IMR-90 (cell line): ENCODE data around the gene IGFL3. TPM values are rescaled to one million over a fixed set of nuclear protein-coding genes. Genes with fewer than 3 reads are reported as not detected.

Source experiments
- ATAC-seq: fragments of 200-7000 bp; cut with Tn5 transposase; 2 replicates; pipeline ENCODE4 v1.9.1; 2020; ENCODE audit warnings: low read depth, mild to moderate bottlenecking, moderate library complexity
- BruUV-seq: library from RNA; stranded (reverse); fragments of 400-500 nt; replicated peaks from 2 replicates; lab custom pipeline; 2021; lab: Mats Ljungman, UMichigan
- CTCF ChIA-PET: fragments of 300-600 bp; formaldehyde crosslinking; extraction: SDS; loops from one replicate; lab custom pipeline; 2021; ENCODE audit warnings: antibody characterized with exemption; lab: Yijun Ruan, JAX
- POLR2A ChIA-PET: fragments of 300-600 bp; sonication (Branson Sonifier 250); formaldehyde crosslinking; loops from one replicate; lab custom pipeline; 2022; ENCODE audit warnings: antibody characterized with exemption; ENCODE audit not compliant: unreplicated experiment; lab: Charles Lee
- DNase-seq: peaks from one replicate; pipeline ENCODE4 v3.0.0; 2013
- H2AFZ ChIP-seq: replicated peaks from 2 replicates; pipeline ENCODE3; 2013; ENCODE audit warnings: low read length, mild to moderate bottlenecking; ENCODE audit not compliant: poor library complexity
- H2AK5ac ChIP-seq: 2 replicates; pipeline ENCODE4 v1.6.1; 2013; ENCODE audit warnings: low read depth, low read length, inconsistent platforms
- H2AK9ac ChIP-seq: replicated peaks from 2 replicates; pipeline ENCODE3; 2013; ENCODE audit warnings: mild to moderate bottlenecking, low read depth, low read length, moderate library complexity; ENCODE audit not compliant: poor library complexity
- H2BK120ac ChIP-seq: 2 replicates; pipeline ENCODE4 v1.6.1; 2013; ENCODE audit warnings: low read depth, low read length, inconsistent platforms
- H2BK15ac ChIP-seq: 3 replicates; pipeline ENCODE4 v1.6.1; 2013; ENCODE audit warnings: low read depth, low read length, inconsistent platforms
- H2BK20ac ChIP-seq: 2 replicates; pipeline ENCODE4 v1.6.1; 2013; ENCODE audit warnings: low read depth, mild to moderate bottlenecking, inconsistent platforms, low read length, moderate library complexity
- H2BK5ac ChIP-seq: 2 replicates; pipeline ENCODE4 v1.6.1; 2013; ENCODE audit warnings: mild to moderate bottlenecking, low read depth, low read length, inconsistent platforms; ENCODE audit not compliant: poor library complexity, severe bottlenecking
- H3K14ac ChIP-seq: replicated peaks from 2 replicates; pipeline ENCODE4 v1.6.1; 2013; ENCODE audit warnings: low read depth, low read length, inconsistent platforms
- H3K18ac ChIP-seq: 2 replicates; pipeline ENCODE4 v1.6.1; 2013; ENCODE audit warnings: low read depth, low read length, control low read depth
- H3K23ac ChIP-seq: 2 replicates; pipeline ENCODE4 v1.6.1; 2013; ENCODE audit warnings: low read depth, low read length, inconsistent platforms
- H3K27ac ChIP-seq: 2 replicates; pipeline ENCODE4 v1.5.1; 2013; ENCODE audit warnings: mild to moderate bottlenecking, control low read depth, low read length; ENCODE audit not compliant: insufficient read depth
- H3K27me3 ChIP-seq: 2 replicates; pipeline ENCODE4 v1.6.1; 2013; ENCODE audit warnings: low read length; ENCODE audit not compliant: control insufficient read depth, insufficient read depth
- H3K36me3 ChIP-seq: 2 replicates; pipeline ENCODE4 v1.6.1; 2013; ENCODE audit warnings: low read length, mixed read lengths; ENCODE audit not compliant: control insufficient read depth, insufficient read depth
- H3K4ac ChIP-seq: 2 replicates; pipeline ENCODE4 v1.6.1; 2013; ENCODE audit warnings: low read depth, low read length, inconsistent platforms
- H3K4me1 ChIP-seq: 2 replicates; pipeline ENCODE4 v1.6.1; 2013; ENCODE audit warnings: low read length, mixed read lengths; ENCODE audit not compliant: control insufficient read depth, insufficient read depth
- H3K4me2 ChIP-seq: 2 replicates; pipeline ENCODE4 v1.6.1; 2013; ENCODE audit warnings: low read depth, mild to moderate bottlenecking, control low read depth, low read length, moderate library complexity
- H3K4me3 ChIP-seq: 2 replicates; pipeline ENCODE4 v1.5.1; 2013; ENCODE audit warnings: low read depth, mild to moderate bottlenecking, control low read depth, low read length, moderate library complexity; ENCODE audit not compliant: insufficient read depth
- H3K56ac ChIP-seq: 2 replicates; pipeline ENCODE4 v1.6.1; 2013; ENCODE audit warnings: low read length, inconsistent platforms; ENCODE audit not compliant: insufficient read depth; ENCODE audit errors: extremely low read depth
- H3K79me1 ChIP-seq, 2 experiments: 2 replicates each; pipeline ENCODE4 v1.6.1; 2013; ENCODE audit warnings: low read length in 2 of 2, inconsistent platforms in 1 of 2, low read depth in 1 of 2
- H3K9ac ChIP-seq: 2 replicates; pipeline ENCODE4 v1.6.1; 2013; ENCODE audit warnings: low read depth, low read length, control low read depth
- H3K9me1 ChIP-seq: 2 replicates; pipeline ENCODE4 v1.6.1; 2013; ENCODE audit warnings: low read length, inconsistent platforms; ENCODE audit not compliant: insufficient read depth
- H3K9me3 ChIP-seq: 2 replicates; pipeline ENCODE4 v1.6.1; 2013; ENCODE audit warnings: low read length; ENCODE audit not compliant: control insufficient read depth, insufficient read depth
- H4K20me1 ChIP-seq: 2 replicates; pipeline ENCODE4 v1.6.1; 2013; ENCODE audit warnings: low read length, inconsistent platforms; ENCODE audit not compliant: insufficient read depth
- H4K5ac ChIP-seq: 2 replicates; pipeline ENCODE4 v1.6.1; 2013; ENCODE audit warnings: mild to moderate bottlenecking, low read depth, low read length, control low read depth
- H4K8ac ChIP-seq, 2 experiments: 2 replicates each; pipeline ENCODE4 v1.6.1; 2013; ENCODE audit warnings: low read depth in 2 of 2, low read length in 2 of 2, control low read depth in 1 of 2, inconsistent platforms in 1 of 2
- H4K91ac ChIP-seq: 2 replicates; pipeline ENCODE4 v1.6.1; 2013; ENCODE audit warnings: low read depth, low read length, inconsistent platforms; ENCODE audit not compliant: insufficient read depth
- CEBPB ChIP-seq: IDR thresholded peaks from 2 replicates; pipeline ENCODE4 v1.6.1; 2012; ENCODE audit warnings: low read depth, low read length, improper control_type of control experiment
- MAFK ChIP-seq: IDR thresholded peaks from 2 replicates; pipeline ENCODE4 v1.6.1; 2012; ENCODE audit warnings: low read depth, low read length, improper control_type of control experiment
- MXI1 ChIP-seq: IDR thresholded peaks from 2 replicates; pipeline ENCODE4 v1.6.1; 2012; ENCODE audit warnings: low read depth, mild to moderate bottlenecking, low read length, moderate library complexity, borderline replicate concordance
- NFE2L2 ChIP-seq: fragments of 150-350 bp; IDR thresholded peaks from 2 replicates; pipeline ENCODE4 v1.6.1; 2016; ENCODE audit warnings: low read depth, mild to moderate bottlenecking, low read length
- RAD21 ChIP-seq: IDR thresholded peaks from 2 replicates; pipeline ENCODE4 v1.6.1; 2012; ENCODE audit warnings: low read length, improper control_type of control experiment
- RCOR1 ChIP-seq: IDR thresholded peaks from 2 replicates; pipeline ENCODE4 v1.6.1; 2012; ENCODE audit warnings: mild to moderate bottlenecking, low read length, improper control_type of control experiment; ENCODE audit not compliant: insufficient replicate concordance
- SMC3 ChIP-seq: fragments of 150-350 bp; IDR thresholded peaks from 2 replicates; pipeline ENCODE4 v1.6.1; 2016; ENCODE audit warnings: low read depth, mild to moderate bottlenecking, antibody characterized with exemption, low read length, moderate library complexity
- WGBS, 2 experiments: methylation state at CpG; one replicate each; pipeline versions ENCODE4 v1.1.5 to v1.1.7; 2013; ENCODE audit warnings: missing lambda C conversion rate in 2 of 2; ENCODE audit not compliant: insufficient read length in 1 of 2; ENCODE audit errors: extremely low coverage in 2 of 2; 5-methylcytosine and 5-hydroxymethylcytosine counted together
- dilution Hi-C: fragments of 300-500 bp; cut with HindIII; formaldehyde crosslinking; loops from one replicate; pipeline ENCODE4 v1.14.3; 2018; ENCODE audit warnings: low sequenced_read_pairs; ENCODE audit not compliant: unreplicated experiment
- in situ Hi-C: fragments of 300-500 bp; cut with MboI; formaldehyde crosslinking; loops from 3 replicates; pipeline ENCODE4 v1.14.3; 2019; ENCODE audit warnings: low sequenced_read_pairs, inconsistent platforms, mixed read lengths
- intact Hi-C: fragments of 100-400 bp; cut with micrococcal nuclease; formaldehyde crosslinking; loops from 2 replicates; pipeline ENCODE4 v1.10.0; 2022
- polyA plus RNA-seq, 3 experiments: library from polyadenylated mRNA; depleted of rRNA; stranded (reverse); fragments of >200 nt; gene quantifications; 2 replicates each; pipeline ENCODE4 v1.2.3, GENCODE V29; 2012; ENCODE audit warnings: low replicate concordance in 1 of 3
- total RNA-seq: library from RNA; depleted of rRNA; stranded (reverse); fragments of >200 nt; gene quantifications from 2 replicates; pipeline ENCODE4 v1.2.3, GENCODE V29; 2012
- TF ChIP-seq, protein P1 (sequence below): conservative IDR thresholded peaks from 2 replicates; pipeline ENCODE4 v1.5.1; 2012; ENCODE audit warnings: mild to moderate bottlenecking, low read depth, low read length, improper control_type of control experiment

Gene IGFL3
- total and polyA plus RNA-seq, 2 of the 4 experiments (the other 2 are of a cell fraction) = not detected

DNA sequence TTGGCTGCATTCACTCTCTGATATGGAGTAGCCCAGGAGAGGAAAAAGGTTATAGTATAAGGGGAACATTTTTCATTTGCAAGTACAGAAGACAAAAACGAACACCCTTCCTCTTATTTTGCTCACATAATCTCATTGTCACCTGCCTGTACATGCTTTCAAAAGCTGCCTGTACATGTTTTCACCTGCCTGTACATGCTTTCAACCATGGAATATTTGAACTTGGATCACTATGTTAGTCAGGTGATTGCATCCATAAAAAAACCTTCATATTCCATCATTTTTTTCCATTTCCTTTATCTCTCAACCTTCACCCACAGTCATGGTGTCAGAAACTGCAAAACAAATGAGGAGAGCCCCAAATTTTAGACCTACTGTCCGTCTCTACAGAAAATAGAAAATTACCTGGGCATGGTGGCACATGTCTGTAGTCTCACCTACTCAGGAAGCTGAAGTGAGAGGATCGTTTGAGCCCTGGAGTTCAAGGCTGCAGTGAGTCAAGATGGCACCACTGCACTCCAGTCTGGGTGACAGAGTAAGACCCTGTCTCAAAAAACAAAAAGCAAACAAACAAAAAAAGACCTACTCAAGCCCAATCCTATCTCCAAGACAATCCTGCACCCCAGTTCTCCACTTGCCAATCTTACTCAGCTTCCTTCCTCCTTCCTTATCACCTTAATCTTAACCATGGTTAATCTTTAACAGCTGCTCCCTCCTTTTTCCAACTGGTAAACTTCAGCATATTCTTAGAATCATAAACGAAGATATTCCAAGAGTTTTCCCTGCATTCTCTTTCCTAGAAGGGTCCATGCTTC lies 35.1 kb upstream of the IGFL3 start (continued):
- TF ChIP-seq, protein P1, sequence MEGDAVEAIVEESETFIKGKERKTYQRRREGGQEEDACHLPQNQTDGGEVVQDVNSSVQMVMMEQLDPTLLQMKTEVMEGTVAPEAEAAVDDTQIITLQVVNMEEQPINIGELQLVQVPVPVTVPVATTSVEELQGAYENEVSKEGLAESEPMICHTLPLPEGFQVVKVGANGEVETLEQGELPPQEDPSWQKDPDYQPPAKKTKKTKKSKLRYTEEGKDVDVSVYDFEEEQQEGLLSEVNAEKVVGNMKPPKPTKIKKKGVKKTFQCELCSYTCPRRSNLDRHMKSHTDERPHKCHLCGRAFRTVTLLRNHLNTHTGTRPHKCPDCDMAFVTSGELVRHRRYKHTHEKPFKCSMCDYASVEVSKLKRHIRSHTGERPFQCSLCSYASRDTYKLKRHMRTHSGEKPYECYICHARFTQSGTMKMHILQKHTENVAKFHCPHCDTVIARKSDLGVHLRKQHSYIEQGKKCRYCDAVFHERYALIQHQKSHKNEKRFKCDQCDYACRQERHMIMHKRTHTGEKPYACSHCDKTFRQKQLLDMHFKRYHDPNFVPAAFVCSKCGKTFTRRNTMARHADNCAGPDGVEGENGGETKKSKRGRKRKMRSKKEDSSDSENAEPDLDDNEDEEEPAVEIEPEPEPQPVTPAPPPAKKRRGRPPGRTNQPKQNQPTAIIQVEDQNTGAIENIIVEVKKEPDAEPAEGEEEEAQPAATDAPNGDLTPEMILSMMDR = no peak

DNA sequence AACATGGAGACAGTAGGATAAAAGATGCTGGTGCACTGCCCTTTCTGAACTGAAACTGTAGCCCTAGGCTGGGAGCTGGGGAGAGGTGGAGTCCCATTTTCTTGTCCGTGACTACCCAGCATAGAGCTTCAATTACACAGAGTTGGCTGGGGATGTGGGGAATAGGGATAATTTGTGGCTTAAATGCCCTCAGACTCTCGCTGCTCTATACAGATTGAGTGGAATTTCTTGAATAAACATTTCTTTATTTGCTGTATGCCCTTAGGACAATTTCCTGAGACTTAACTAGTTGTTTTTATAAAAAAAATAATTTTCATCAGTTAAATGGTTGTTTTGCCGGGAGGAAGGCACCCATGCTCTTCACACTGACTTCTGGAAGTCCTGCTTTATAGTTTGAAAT lies 30.7 kb upstream of the IGFL3 start:
- Histone ChIP-seq H3K9ac (no peak overlapping the region), H3K9me1 (no peaks in the 10 kb centered on the region), H2AFZ (no peak overlapping the region), H2BK120ac (no peak overlapping the region), H4K91ac (no peak overlapping the region), H3K79me1 (no peaks in the 10 kb centered on the region), H3K9me3 (no peaks in the 10 kb centered on the region), H2AK5ac (no peak overlapping the region), H3K18ac (no peak overlapping the region), H4K20me1 (no peaks in the 10 kb centered on the region), H2BK15ac (no peak overlapping the region), H3K4me3 (no peak overlapping the region), H3K23ac (no peak overlapping the region), H3K4me2 (no peak overlapping the region), H3K4me1 (no peaks in the 10 kb centered on the region), H3K56ac (no peak overlapping the region), H4K5ac (no peak overlapping the region), H3K27ac (no peak overlapping the region), H2BK5ac (no peak overlapping the region), H3K36me3 (no peaks in the 10 kb centered on the region), H3K27me3 (peaks cover 43% of the 10 kb centered on the region), H3K4ac (no peak overlapping the region), H2AK9ac (no peak overlapping the region), H3K14ac (no peak overlapping the region), H2BK20ac (no peak overlapping the region), H4K8ac (no peak overlapping the region)
- WGBS, 2 experiments = no CpG with 5 or more reads among the region's 3 CpGs
- dilution Hi-C loops (no loop called here), intact Hi-C loops (no loop called here), in situ Hi-C loops (no loop called here)
- ChIA-PET POLR2A (no interaction called here), CTCF (no interaction called here)
- no TSS peak for BruUV-seq
- TF ChIP-seq RAD21 (no peak), MAFK (no peak), CEBPB (no peak), NFE2L2 (no peak), RCOR1 (no peak), SMC3 (no peak), MXI1 (no peak)
- ATAC-seq (no peak), DNase-seq (no peak)
